Erythroblast (primary cell): ENCODE data around the gene ARRDC2.

Experiments used
- GATA1 ChIP-seq: IDR thresholded peaks from 2 replicates; pipeline ENCODE4 v1.6.1; 2011; ENCODE audit warnings: low read depth, mild to moderate bottlenecking, control low read depth, low read length, moderate library complexity
- POLR2A ChIP-seq: IDR thresholded peaks from 2 replicates; pipeline ENCODE4 v1.6.1; 2011; ENCODE audit warnings: mild to moderate bottlenecking, low read length

DNA sequence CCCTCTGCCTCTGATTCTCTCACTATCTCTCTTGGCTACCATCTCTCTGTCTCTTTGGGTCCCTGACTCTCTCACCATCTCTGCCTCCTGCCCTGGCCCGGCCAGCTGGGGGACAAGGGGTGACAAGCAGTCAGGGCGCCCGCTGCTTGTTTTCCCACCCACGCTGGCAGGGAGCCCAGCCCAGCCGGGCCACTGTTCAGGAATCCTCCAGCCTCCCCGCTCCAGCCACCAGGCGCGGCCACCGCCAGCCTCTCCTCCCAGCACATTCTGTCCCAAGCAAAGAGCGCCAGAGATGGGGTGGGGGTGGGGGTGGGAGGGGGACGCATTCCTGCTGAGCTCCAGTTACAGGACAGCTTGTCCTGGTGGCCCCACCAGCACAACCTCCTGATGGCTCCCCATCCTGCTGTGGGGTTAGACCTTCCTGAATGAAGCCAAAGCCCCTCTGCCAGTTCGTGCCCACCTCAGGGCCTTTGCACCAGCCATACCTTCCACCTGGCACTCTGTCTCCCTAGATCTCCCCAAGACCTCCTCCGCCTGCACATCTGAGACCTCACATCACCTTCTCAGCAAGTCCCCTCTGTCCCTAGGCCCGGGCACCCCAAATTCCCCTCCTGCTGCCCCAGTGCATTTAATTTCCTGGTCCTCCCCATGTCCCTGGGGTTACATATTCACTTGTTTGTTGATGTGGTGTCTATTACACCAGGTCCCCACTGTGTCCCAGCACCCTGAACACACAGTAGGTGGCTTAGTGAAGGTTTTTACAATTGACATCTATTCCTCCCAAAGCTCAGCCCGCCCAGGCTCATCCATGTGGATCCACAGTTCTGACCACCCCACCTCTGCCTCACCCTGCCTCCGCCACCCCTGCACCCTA, 12.5 kb downstream of the ARRDC2 start:
- TF ChIP-seq POLR2A: no peak
- TF ChIP-seq GATA1: no peak
